GM12874 (cell line): ENCODE data around the gene DNASE1L2.

Experiments
- CTCF ChIP-seq: IDR thresholded peaks from 2 replicates; pipeline ENCODE4 v1.5.1; 2011; ENCODE audit warnings: low read depth, mild to moderate bottlenecking, control low read depth, low read length, moderate library complexity; ENCODE audit not compliant: insufficient read depth

Gene DNASE1L2

GRCh38 chr16:2196981-2197511 lies 39.2 kb upstream of the DNASE1L2 start:
- TF ChIP-seq CTCF, result no peak

DNA sequence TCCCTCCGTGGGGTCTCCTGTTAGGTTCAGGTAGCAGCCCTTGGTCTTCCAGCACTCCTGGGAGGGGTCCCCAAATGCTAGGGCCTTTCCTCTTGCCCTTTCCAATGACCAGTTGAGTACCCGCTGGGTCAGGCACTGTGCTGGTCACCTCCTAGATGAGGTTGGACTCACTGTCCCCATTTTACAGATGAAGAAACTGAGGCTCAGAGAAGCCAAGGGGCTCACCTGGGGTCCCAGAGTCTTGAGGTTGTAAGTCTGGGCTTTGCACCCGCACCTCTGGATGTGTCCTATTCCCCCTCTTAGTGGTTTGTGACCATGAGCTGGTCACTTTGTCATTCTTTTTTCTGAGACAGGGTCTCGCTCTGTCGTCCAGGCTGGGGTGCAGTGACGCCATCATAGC lies 38.5 kb upstream of the DNASE1L2 start:
- TF ChIP-seq CTCF, result no peak

DNA sequence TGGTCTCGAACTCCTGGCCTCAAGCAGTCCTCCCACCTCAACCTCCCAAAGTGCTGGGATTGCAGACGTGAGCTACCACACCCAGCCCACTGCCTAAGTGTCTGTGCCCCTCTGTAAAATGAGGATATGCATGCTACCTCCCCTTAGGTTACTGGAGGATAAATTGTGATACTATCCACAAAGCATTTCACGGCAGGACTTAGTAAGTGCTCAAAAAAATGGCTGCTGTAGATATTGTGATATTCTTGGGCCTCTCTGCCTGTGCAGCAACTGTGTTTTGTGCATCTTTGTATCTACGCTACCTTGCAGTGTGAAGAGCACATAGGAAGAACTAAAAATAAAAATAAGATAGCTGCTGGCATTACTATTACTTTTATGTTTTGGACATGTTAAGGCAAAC lies 38.0 kb upstream of the DNASE1L2 start:
- TF ChIP-seq CTCF, result no peak

DNA sequence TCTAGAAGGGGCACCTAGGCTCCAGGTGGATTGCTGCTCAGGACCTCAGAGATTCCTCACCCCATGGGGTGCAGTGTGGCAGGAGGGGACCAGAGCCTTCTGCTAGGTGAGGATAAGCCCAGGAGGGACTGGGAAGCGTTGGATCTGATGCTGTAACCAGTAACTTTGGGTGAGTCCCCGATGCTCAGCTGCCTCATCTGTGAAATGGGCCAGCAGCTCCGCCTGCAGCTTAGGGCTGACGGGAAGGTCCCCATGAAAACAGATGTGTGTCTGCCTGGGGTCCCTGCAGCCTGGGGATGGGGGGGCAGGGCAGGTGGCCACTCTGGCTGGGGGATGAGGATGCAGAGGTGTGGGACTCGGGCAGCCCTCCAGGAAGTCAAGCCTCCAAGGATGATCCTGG lies 37.1 kb upstream of the DNASE1L2 start:
- no peak for TF ChIP-seq CTCF

DNA sequence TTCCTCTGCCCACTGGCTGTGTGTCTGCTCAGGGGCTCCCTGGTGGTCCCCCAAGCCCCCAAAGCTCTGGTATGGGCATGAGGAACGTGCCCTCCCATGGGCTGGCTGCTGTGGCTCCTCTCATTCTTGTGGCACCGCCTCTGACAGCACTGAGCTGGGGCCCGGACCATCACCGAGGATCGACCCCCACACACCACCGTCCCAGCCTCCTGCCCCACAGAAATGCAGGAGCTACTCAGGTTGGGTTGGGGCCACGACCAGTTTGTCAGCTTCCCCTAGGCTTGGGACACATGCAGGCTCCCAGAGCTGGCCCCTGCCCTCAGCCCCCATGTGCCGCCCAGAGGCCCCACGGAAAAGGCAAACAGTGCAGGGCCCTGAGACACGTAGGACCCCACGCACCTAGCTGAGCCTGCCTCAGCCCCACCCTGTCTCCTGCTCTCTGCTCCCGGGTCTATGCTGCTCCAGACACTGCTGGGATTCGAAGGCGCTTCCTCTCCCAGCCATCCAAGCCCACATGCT lies 36.6 kb upstream of the DNASE1L2 start:
- no peak for TF ChIP-seq CTCF

DNA sequence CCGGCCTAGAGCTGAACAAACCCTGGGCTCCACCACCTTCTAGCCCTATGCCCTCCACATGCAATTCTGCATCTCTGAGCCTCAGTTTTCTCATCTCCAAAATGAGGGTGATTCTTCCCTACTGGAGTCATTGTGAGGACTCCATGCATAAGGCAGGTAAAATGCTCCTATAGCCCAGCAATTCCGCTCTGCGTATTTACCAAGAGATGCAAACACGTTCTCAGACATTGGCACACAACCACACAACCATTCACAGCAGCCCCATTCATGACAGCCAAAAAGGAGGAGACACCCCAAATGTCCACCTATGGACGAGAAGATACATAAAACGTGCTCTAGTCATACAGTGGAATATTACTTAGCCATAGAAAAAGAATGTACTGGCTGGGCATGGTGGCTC lies 35.9 kb upstream of the DNASE1L2 start:
- no peak for TF ChIP-seq CTCF

- TF ChIP-seq CTCF, result no peak
Observed at GRCh38 chr16:2204416-2205103, 31.7 kb upstream of the DNASE1L2 start.
